Activated T-cell treated with anti-CD3 and anti-CD28 coated beads for 48 hours (primary cell): ENCODE data around the gene GIN1.
"Not testable (repeated sequence)": the region's sequence is repeated elsewhere in the genome, so short reads cannot be mapped to it uniquely, and the experiment has no call there.

Source experiments
- DNase-seq: peaks from one replicate; pipeline ENCODE4 v3.0.0-alpha.2; 2020; ENCODE audit warnings: low read depth

The GIN1 gene

DNA sequence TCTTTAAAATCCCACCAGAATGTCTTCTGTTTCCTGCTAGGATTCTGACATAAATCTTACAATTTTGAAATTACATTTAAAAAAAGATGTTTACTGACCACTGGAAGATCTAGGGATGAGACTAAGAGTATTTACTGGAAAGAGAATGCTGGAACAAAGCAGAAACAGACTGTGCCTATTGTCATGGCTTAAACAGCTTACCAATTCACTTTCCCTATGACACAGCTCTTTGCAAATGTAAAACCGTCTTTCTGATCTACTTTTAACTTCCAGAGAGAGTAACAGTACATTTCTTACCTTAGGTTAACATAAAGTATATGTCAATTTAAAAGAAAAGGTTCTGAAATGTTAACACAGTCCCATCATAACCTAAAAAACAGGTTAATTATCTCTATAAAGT lies 10.7 kb downstream of the GIN1 start:
- DNase-seq, result no peak

DNA sequence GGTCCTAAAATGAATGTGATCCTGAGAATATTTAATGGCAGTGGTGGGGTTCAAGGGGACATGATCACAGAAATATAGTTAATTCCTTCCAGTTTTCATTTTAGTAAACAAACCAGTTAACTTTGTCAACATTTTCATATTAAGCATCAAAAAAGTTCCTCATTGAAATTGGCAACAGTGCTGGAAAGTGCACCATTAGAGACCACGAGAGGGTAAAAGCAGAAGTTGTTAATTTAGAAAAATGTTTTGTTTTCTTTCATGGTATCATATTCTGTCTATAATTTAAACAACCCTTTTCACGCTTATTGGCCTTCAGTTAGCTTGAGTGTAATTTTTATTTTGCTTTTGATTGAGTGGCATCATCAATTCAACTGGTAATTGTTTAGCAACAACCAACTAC lies 11.9 kb downstream of the GIN1 start:
- no peak for DNase-seq

DNA sequence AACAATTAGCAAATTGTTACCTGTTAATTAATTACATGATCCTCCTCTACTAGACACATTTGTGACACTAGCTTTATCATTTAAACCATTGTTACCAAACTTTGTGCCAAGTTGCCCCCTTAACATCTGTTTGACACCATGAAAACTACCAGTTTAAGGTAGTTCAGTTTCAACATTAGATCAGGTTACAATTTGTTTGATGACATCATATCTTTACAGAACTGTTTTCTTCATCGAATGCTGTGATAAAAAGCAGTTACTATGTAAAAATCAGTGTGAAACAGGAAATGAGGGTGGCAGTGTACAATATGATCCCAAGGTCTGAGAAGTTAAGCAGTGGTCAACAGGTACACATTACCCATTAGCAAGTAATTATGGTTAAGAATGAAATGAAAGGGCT lies 17.7 kb downstream of the GIN1 start:
- no peak for DNase-seq

DNA sequence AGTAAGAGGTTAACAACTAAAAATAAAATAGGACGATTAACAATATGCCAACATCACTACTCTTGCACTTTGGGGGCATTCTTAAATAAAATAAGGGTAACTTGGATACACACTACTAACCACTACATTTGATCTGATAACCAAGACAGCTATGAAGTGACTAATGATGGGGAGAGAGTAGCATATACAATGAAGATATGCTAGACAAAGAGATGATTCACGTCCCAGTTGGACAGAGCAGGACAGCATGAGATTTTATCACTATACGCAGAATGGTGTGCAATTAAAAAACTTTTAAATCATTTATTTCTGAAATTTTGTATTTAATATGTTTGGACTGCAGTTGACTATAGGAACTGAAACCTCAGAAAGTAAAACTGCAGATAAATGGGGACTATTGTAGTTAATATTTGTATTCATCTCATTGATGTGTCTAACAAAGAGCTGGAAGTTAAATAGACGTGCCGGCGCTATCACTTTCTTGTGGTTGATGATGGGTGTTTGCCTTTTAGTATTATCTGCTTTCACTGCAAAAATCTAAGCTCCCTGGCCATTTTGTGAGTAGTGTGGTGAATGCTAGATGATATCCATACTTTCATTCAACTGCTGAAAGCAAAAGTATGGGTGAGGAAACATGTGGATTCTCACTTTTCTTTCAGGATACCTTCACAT lies 18.7 kb downstream of the GIN1 start:
- DNase-seq, result no peak

DNA sequence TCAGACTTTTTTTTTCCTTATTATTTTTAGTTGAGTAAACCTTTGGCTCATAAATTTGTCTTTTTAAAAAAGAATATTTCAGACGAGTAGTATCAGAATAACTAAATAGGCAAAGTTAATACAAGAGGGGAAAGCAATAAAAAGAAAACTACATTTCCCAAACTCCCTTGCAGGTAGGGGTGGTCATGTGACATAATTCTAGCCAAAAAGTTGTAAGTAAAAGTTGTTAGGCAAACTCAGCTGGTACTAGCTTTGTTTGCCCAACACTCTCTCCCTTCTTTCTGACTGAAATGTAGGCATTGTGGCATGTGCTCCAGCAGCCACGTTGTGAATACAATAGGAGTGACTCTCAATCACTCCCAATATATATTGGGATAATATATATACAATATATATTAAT lies 20.9 kb downstream of the GIN1 start:
- no peak for DNase-seq

DNA sequence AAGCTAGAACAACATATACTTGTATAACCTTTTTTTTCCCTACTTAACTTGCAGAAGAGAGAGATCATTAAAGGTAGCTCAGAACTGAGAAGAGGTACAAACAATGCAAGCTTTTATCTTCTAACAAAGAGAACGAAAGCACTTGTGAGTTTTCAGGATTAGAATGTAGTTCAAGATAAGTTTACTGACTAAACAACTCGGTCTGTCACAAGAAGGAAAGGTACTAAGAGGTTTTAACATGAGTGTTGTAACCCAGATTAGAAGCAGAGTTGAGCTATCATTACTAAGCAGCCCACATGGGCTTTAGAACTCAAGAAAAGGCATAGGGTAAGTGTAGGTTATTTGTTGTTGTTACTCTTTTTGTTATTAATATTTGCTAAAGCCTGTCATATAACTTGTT lies 25.2 kb downstream of the GIN1 start:
- DNase-seq, result no peak

DNA sequence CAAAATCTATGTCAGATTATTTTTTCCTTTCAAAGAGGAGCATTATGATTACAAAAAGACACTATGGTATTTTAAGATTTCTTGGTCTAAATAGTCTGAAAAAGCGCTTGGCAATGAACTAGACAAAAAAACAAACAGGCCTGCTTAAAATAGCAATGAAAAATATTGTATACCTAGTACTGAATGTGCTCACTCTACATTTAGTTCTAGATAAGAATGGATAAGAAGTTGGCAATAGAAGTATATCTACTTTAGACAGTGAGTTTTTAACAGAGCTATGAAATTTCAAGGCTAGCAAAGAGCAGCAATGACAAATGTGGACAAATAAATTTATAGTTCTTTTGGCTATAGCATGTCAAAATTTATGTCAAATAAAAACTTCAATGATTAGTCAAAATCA lies 26.2 kb downstream of the GIN1 start:
- no peak for DNase-seq

DNA sequence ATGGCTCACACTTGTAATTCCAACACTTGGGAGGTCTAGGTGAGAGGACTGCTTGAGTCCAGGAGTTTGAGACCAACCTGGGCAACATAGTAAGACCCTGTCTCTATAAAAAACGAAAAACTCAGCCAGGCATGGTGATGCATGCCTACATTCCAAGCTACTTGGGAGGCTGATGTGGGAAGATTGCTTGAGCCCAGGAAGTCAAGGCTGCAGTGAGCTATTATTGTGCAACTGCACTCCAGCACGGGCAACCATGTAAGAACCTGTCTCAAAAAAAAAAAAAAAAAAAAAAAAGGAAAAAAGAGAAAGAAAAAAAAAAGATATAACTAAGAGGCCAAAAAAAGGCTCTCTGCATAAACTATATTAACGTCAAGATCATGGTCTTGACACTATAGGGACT lies 27.3 kb downstream of the GIN1 start:
- no peak for DNase-seq

DNA sequence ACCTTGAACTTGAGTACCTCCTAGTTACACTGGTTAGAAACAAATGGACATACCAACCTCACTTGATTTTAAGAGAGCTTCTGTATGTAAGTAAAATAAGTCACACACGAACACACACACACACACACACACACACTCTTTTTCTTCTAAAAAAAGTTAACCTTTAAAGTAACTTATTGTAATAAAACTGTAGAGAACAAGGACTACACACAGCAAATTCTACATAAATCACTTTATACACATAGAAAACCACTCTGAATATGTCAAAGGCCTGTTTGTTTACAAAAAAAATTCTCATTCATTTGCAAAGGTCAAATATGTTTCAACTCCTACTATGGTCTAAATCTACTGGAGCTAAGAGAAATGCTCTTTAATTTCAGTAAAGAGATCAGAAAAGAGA lies 29.1 kb downstream of the GIN1 start:
- DNase-seq, result no peak

DNA sequence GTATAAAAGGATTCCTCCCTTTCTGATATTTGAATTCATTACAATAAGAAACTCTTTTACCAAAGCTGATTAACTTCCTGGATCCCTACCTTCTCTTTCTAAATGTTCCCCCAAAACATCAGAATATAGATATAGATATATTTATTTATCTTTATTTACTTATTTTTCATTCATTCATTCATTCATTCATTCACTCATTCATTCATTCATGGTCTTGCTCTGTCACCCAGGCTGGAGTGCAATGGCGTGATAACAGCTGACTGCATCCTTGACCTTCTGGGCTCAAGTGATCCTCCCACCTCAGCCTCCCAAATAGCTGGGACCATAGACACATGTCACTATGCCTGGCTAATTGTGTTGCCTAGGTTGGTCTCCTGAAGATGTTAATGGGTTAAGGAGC lies 30.7 kb downstream of the GIN1 start:
- DNase-seq, result no peak

DNA sequence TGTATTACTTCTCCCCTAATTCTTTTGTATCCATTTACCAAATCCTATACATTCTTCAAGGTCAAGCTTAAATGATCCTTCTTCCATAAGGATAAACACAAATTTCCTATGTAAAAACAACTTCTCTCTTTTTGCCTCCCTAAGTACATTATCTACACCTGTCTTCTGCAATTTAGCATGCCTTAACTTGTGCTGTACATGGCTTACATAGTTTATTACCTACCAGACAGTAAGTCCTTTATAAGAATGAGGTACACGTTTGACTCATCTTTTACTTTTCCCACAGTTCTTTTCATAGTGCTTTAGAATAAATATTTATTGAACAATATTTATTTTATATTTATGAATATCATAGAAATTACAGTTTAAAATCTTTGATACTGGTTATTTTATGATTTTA lies 33.4 kb downstream of the GIN1 start:
- no peak for DNase-seq

DNA sequence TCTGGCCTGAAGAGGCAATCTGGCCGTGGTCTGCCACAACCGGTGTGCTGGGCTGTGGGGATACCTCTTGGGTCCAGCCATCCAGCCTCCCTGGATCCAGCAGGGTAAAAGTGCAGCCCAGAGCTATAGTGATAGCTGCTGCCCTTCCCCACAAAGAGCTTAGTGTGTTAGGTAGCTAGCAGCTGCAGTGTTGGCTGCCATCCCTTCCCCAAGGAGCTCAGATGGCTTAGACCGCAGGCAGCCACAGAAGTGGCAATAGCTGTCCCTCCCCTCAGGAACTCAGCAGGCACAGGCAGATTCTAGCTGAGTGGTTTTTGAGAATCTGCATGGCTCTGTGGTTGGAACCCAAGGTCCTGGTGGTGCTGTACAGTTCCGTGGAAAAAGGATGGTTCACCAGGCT lies 40.1 kb downstream of the GIN1 start:
- no peak for DNase-seq

DNA sequence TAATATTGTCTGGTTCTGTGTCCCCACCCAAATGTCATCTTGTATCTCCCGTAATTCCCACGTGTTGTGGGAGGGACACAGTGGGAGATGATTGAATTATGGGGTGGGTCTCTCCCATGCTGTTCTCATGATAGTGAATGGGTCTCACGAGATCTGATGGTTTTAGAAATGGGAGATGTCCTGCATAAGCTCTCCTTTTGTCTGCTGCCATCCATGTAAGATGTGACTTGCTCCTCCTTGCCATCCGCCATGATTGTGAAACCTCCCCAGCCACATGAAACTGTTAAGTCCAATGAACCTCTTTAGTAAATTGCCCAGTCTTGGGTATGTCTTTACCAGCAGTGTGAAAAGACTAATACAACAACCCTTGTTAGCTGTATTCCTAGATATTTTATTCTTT lies 44.5 kb downstream of the GIN1 start:
- no peak for DNase-seq

DNA sequence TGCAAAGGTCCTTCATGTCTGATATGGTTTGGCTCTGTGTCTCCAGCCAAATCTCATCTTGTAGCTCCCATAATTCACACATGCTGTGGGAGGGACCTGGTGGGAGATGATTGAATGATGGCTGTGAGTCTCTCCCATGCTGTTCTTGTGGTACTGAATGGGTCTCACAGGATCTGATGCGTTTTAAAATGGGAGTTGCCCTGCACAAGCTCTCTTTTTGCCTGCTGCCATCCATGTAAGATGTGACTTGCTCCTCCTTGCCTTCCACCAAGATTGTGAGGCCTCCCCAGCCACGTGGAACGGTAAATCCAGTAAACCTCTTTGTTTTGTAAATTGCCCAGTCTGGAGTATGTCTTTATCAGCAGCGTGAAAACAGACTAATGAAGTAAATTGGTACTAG lies 46.4 kb downstream of the GIN1 start:
- not testable (repeated sequence) for DNase-seq

DNA sequence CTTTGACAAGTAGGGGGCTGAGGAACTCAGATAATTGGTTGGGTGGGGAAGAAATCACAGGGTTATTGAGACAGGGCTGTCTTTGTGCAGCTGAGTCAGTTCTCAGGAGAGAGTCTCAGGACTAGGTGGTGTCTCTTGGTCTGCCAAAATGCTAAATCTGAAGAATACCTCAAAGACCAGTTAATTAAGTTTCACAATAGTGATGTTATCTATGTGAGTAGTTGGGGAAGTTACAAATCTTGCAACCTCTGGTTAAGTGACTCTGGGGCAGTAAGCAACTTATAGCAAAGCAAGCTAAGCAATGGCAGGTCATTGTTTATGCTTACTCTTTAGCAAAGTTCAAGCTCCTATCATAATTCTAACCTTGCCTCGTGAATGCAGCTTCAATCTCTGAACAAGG lies 53.6 kb downstream of the GIN1 start:
- no peak for DNase-seq

DNA sequence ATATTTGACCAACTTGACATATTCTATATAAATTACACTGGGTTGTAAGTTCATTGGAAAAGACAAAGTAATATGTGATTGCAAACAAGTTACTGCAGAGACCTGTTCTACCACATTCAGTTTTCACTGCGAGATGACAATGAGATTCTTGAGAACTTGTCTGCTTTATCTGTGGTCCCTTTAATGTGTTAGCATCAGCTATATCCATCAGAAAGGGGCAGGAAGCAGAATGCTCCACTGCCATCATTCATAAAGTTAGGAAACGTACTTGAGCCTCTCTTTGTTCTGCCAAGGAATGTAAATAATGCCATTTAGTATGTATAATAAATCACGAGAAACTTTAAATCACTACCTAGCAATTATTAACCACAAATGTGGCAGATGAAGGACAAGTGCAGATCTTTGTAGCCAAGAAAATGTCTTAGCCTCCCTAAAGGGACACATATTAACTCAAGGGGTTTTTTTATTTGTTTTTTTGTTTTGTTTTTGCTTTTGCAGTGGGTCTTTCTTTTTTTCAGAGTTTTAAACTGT lies 59.4 kb downstream of the GIN1 start:
- no peak for DNase-seq

DNA sequence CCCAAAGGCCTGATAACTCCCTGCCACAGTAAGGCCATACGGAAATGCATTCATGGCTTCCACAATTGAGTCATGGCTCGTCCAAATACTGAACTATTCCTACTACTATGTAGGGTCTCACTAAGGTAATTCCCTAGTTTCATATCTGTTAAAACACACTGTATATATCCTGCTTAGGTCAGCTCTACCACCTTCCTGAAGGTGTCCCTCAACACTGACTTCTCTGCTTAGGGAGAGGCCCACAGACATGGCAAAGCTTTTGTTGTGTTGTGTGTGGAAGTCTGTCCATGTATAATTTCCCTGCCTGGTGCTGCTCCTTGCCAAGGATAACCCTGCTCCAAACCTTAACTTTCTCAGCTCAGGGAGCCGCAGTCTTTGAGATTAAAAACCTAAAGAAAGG lies 60.4 kb downstream of the GIN1 start:
- DNase-seq, result no peak

DNA sequence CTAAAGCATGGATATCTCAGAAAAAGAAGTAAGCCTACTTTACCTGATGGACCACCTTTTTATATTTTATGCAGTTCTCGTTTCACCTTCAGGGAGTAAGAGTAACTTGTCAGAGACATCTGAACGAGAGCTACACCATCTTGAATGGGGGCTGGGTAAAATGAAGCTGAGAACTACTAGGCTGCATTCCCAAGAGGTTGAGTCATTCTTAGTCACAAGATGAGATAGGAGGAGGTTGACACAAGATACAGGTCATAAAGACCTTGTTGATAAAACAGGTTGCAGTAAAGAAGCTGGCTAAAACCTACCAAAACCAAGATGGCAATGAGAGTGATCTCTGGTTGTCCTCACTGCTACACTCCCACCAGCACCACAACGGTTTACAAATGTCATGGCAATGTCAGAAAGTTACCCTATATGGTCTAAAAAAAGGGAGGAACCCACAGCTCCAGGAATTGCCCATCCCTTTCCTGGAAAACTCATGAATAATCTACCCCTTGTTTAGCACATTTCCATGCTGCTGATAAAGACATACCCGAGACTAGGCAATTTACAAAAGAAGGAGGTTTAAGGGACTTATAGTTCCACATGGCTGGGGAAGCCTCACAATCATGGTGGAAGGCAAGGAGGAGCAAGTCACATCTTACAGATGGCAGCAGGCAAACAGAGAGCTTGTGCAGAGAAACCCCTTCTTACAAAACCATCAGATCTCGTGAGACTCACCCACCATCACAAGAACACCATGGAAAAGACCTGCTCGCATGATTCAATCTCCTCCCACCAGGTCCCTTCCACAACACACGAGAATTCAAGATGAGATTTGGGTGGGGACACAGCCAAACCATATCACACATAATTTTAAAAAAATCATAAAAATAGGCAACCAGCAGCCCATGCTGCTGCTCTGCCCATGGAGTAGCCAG lies 62.5 kb downstream of the GIN1 start:
- no peak for DNase-seq

DNA sequence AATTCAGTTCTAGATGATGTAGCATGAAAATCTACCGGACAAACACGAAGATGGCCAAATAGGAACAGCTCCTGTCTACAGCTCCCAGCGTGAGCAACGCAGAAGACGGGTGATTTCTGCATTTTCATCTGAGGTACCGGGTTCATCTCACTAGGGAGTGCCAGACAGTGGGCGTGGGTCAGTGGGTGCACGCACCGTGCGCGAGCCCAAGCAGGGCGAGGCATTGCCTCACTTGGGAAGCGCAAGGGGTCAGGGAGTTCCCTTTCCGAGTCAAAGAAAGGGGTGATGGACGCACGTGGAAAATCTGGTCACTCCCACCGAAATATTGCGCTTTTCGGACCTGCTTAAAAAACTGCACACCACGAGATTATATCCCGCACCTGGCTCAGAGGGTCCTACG lies 73.2 kb downstream of the GIN1 start:
- not testable (repeated sequence) for DNase-seq

DNA sequence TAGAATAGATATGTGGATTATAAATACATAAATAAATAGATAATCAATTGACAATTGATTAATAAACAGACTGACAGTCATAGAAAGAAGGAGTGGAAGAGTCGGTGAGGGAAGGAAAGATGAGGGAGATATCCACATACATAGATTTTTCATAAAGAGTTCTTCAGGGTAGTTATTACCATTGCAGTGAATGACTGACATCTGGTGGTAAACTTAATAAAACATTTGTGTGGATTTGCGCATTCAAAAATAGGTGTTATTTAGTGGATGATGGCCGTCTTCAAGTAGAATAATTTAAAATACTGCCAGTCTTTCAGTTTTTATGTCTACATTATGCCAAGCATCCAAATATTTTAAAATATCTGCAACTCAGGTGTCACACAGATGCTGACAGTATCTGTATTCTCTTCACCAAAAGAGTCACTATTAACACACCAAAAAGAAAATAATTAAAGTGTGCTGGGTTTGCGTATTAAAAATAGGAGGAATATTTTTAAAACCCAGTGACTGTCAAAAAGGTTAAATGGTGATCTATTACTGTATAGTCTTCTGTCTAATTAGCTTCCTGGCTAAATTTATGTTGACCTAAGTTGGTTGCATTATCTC lies 78.8 kb downstream of the GIN1 start:
- no peak for DNase-seq

DNA sequence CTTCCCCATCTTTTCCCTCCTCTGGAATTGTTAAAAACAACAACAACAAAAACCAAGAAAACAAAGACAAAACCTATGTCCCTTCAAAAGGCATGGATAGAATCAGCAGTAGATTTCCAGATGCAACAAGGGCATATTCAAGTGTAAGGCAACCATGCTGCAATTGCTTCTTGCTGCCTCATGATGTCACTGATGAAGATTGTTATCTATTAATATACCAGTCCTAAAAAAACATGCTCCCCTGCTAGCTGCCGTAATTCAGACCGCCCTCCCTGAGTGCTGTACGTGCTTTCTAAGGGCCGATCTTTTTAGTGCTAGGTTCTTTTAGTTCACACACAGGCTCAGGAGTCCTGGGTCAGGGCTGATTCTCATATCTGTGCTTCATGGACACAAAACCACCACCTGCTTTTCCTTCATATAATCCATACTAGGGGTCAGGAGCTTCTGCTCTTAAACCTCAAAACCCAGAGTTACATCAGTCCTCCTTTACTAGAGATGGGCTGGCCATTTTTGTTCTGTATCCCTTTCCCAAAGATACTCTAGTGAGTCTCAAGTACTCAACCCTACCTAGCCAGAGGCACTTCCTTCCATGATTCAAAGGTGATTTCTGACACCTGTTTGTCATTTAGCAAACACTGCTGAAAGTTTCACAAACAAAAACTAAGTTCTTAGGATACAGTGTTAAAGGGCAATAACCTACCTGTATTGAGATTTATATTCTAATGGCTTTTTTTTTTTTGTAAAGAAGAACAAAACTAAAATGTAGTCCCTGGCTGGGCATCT lies 82.1 kb downstream of the GIN1 start:
- no peak for DNase-seq

DNA sequence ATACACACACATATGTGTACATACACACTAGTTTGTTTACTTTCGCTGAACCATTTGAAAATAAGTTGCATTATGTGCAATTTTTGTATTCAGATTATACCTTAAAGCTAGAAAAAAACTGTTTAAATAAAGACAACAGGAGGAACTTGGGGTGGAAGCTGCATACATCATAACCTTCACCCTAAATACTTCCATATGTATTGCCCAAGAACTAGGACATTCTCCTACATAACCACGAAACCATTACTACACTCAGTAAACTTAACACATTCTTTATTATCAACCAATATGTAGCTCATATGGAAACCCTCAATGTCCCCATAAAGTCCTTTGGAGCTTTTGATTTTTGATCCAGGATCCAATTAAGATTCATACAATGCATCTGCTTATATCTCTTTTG lies 83.3 kb downstream of the GIN1 start:
- no peak for DNase-seq
